IMR-90 (cell line): Measurements from ENCODE around the gene CALN1. TPM values are rescaled to one million over a fixed set of nuclear protein-coding genes. Genes with fewer than 3 reads are reported as not detected.

ENCODE experiments used
- ATAC-seq: fragments of 200-7000 bp; cut with Tn5 transposase; 2 replicates; pipeline ENCODE4 v1.9.1; 2020; ENCODE audit warnings: low read depth, mild to moderate bottlenecking, moderate library complexity
- BruUV-seq: library from RNA; stranded (reverse); fragments of 400-500 nt; replicated peaks from 2 replicates; lab custom pipeline; 2021; lab: Mats Ljungman, UMichigan
- CTCF ChIA-PET: fragments of 300-600 bp; formaldehyde crosslinking; extraction: SDS; loops from one replicate; lab custom pipeline; 2021; ENCODE audit warnings: antibody characterized with exemption; lab: Yijun Ruan, JAX
- POLR2A ChIA-PET: fragments of 300-600 bp; sonication (Branson Sonifier 250); formaldehyde crosslinking; loops from one replicate; lab custom pipeline; 2022; ENCODE audit warnings: antibody characterized with exemption; ENCODE audit not compliant: unreplicated experiment; lab: Charles Lee
- DNase-seq: peaks from one replicate; pipeline ENCODE4 v3.0.0; 2013
- H2AFZ ChIP-seq: replicated peaks from 2 replicates; pipeline ENCODE3; 2013; ENCODE audit warnings: low read length, mild to moderate bottlenecking; ENCODE audit not compliant: poor library complexity
- H2AK5ac ChIP-seq: 2 replicates; pipeline ENCODE4 v1.6.1; 2013; ENCODE audit warnings: low read depth, low read length, inconsistent platforms
- H2AK9ac ChIP-seq: replicated peaks from 2 replicates; pipeline ENCODE3; 2013; ENCODE audit warnings: mild to moderate bottlenecking, low read depth, low read length, moderate library complexity; ENCODE audit not compliant: poor library complexity
- H2BK120ac ChIP-seq: 2 replicates; pipeline ENCODE4 v1.6.1; 2013; ENCODE audit warnings: low read depth, low read length, inconsistent platforms
- H2BK15ac ChIP-seq: 3 replicates; pipeline ENCODE4 v1.6.1; 2013; ENCODE audit warnings: low read depth, low read length, inconsistent platforms
- H2BK20ac ChIP-seq: 2 replicates; pipeline ENCODE4 v1.6.1; 2013; ENCODE audit warnings: low read depth, mild to moderate bottlenecking, inconsistent platforms, low read length, moderate library complexity
- H2BK5ac ChIP-seq: 2 replicates; pipeline ENCODE4 v1.6.1; 2013; ENCODE audit warnings: mild to moderate bottlenecking, low read depth, low read length, inconsistent platforms; ENCODE audit not compliant: poor library complexity, severe bottlenecking
- H3K14ac ChIP-seq: replicated peaks from 2 replicates; pipeline ENCODE4 v1.6.1; 2013; ENCODE audit warnings: low read depth, low read length, inconsistent platforms
- H3K18ac ChIP-seq: 2 replicates; pipeline ENCODE4 v1.6.1; 2013; ENCODE audit warnings: low read depth, low read length, control low read depth
- H3K23ac ChIP-seq: 2 replicates; pipeline ENCODE4 v1.6.1; 2013; ENCODE audit warnings: low read depth, low read length, inconsistent platforms
- H3K27ac ChIP-seq: 2 replicates; pipeline ENCODE4 v1.5.1; 2013; ENCODE audit warnings: mild to moderate bottlenecking, control low read depth, low read length; ENCODE audit not compliant: insufficient read depth
- H3K27me3 ChIP-seq: 2 replicates; pipeline ENCODE4 v1.6.1; 2013; ENCODE audit warnings: low read length; ENCODE audit not compliant: control insufficient read depth, insufficient read depth
- H3K36me3 ChIP-seq: 2 replicates; pipeline ENCODE4 v1.6.1; 2013; ENCODE audit warnings: low read length, mixed read lengths; ENCODE audit not compliant: control insufficient read depth, insufficient read depth
- H3K4ac ChIP-seq: 2 replicates; pipeline ENCODE4 v1.6.1; 2013; ENCODE audit warnings: low read depth, low read length, inconsistent platforms
- H3K4me1 ChIP-seq: 2 replicates; pipeline ENCODE4 v1.6.1; 2013; ENCODE audit warnings: low read length, mixed read lengths; ENCODE audit not compliant: control insufficient read depth, insufficient read depth
- H3K4me2 ChIP-seq: 2 replicates; pipeline ENCODE4 v1.6.1; 2013; ENCODE audit warnings: low read depth, mild to moderate bottlenecking, control low read depth, low read length, moderate library complexity
- H3K4me3 ChIP-seq: 2 replicates; pipeline ENCODE4 v1.5.1; 2013; ENCODE audit warnings: low read depth, mild to moderate bottlenecking, control low read depth, low read length, moderate library complexity; ENCODE audit not compliant: insufficient read depth
- H3K56ac ChIP-seq: 2 replicates; pipeline ENCODE4 v1.6.1; 2013; ENCODE audit warnings: low read length, inconsistent platforms; ENCODE audit not compliant: insufficient read depth; ENCODE audit errors: extremely low read depth
- H3K79me1 ChIP-seq, 2 experiments: 2 replicates each; pipeline ENCODE4 v1.6.1; 2013; ENCODE audit warnings: low read length in 2 of 2, inconsistent platforms in 1 of 2, low read depth in 1 of 2
- H3K9ac ChIP-seq: 2 replicates; pipeline ENCODE4 v1.6.1; 2013; ENCODE audit warnings: low read depth, low read length, control low read depth
- H3K9me1 ChIP-seq: 2 replicates; pipeline ENCODE4 v1.6.1; 2013; ENCODE audit warnings: low read length, inconsistent platforms; ENCODE audit not compliant: insufficient read depth
- H3K9me3 ChIP-seq: 2 replicates; pipeline ENCODE4 v1.6.1; 2013; ENCODE audit warnings: low read length; ENCODE audit not compliant: control insufficient read depth, insufficient read depth
- H4K20me1 ChIP-seq: 2 replicates; pipeline ENCODE4 v1.6.1; 2013; ENCODE audit warnings: low read length, inconsistent platforms; ENCODE audit not compliant: insufficient read depth
- H4K5ac ChIP-seq: 2 replicates; pipeline ENCODE4 v1.6.1; 2013; ENCODE audit warnings: mild to moderate bottlenecking, low read depth, low read length, control low read depth
- H4K8ac ChIP-seq, 2 experiments: 2 replicates each; pipeline ENCODE4 v1.6.1; 2013; ENCODE audit warnings: low read depth in 2 of 2, low read length in 2 of 2, control low read depth in 1 of 2, inconsistent platforms in 1 of 2
- H4K91ac ChIP-seq: 2 replicates; pipeline ENCODE4 v1.6.1; 2013; ENCODE audit warnings: low read depth, low read length, inconsistent platforms; ENCODE audit not compliant: insufficient read depth
- BHLHE40 ChIP-seq: fragments of 150-350 bp; IDR thresholded peaks from 2 replicates; pipeline ENCODE4 v1.6.1; 2016; ENCODE audit warnings: mild to moderate bottlenecking, low read depth, low read length
- CEBPB ChIP-seq: IDR thresholded peaks from 2 replicates; pipeline ENCODE4 v1.6.1; 2012; ENCODE audit warnings: low read depth, low read length, improper control_type of control experiment
- CHD1 ChIP-seq: IDR thresholded peaks from 2 replicates; pipeline ENCODE4 v1.6.1; 2012; ENCODE audit warnings: low read depth, low read length, improper control_type of control experiment
- FOS ChIP-seq: fragments of 150-350 bp; IDR thresholded peaks from 2 replicates; pipeline ENCODE4 v1.6.1; 2016; ENCODE audit warnings: low read depth, low read length
- MAFK ChIP-seq: IDR thresholded peaks from 2 replicates; pipeline ENCODE4 v1.6.1; 2012; ENCODE audit warnings: low read depth, low read length, improper control_type of control experiment
- MAZ ChIP-seq: IDR thresholded peaks from 2 replicates; pipeline ENCODE4 v1.6.1; 2012; ENCODE audit warnings: low read depth, mild to moderate bottlenecking, low read length, improper control_type of control experiment, moderate library complexity, borderline replicate concordance
- MXI1 ChIP-seq: IDR thresholded peaks from 2 replicates; pipeline ENCODE4 v1.6.1; 2012; ENCODE audit warnings: low read depth, mild to moderate bottlenecking, low read length, moderate library complexity, borderline replicate concordance
- NFE2L2 ChIP-seq: fragments of 150-350 bp; IDR thresholded peaks from 2 replicates; pipeline ENCODE4 v1.6.1; 2016; ENCODE audit warnings: low read depth, mild to moderate bottlenecking, low read length
- POLR2A ChIP-seq: IDR thresholded peaks from 2 replicates; pipeline ENCODE4 v1.6.1; 2012; ENCODE audit warnings: mild to moderate bottlenecking, low read depth, low read length
- RAD21 ChIP-seq: IDR thresholded peaks from 2 replicates; pipeline ENCODE4 v1.6.1; 2012; ENCODE audit warnings: low read length, improper control_type of control experiment
- RCOR1 ChIP-seq: IDR thresholded peaks from 2 replicates; pipeline ENCODE4 v1.6.1; 2012; ENCODE audit warnings: mild to moderate bottlenecking, low read length, improper control_type of control experiment; ENCODE audit not compliant: insufficient replicate concordance
- RFX5 ChIP-seq: IDR thresholded peaks from 2 replicates; pipeline ENCODE4 v1.8.0; 2012; ENCODE audit warnings: low read depth, mild to moderate bottlenecking, low read length, moderate library complexity
- SMC3 ChIP-seq: fragments of 150-350 bp; IDR thresholded peaks from 2 replicates; pipeline ENCODE4 v1.6.1; 2016; ENCODE audit warnings: low read depth, mild to moderate bottlenecking, antibody characterized with exemption, low read length, moderate library complexity
- WGBS, 2 experiments: methylation state at CpG; one replicate each; pipeline versions ENCODE4 v1.1.5 to v1.1.7; 2013; ENCODE audit warnings: missing lambda C conversion rate in 2 of 2; ENCODE audit not compliant: insufficient read length in 1 of 2; ENCODE audit errors: extremely low coverage in 2 of 2; 5-methylcytosine and 5-hydroxymethylcytosine counted together
- dilution Hi-C: fragments of 300-500 bp; cut with HindIII; formaldehyde crosslinking; loops from one replicate; pipeline ENCODE4 v1.14.3; 2018; ENCODE audit warnings: low sequenced_read_pairs; ENCODE audit not compliant: unreplicated experiment
- in situ Hi-C: fragments of 300-500 bp; cut with MboI; formaldehyde crosslinking; loops from 3 replicates; pipeline ENCODE4 v1.14.3; 2019; ENCODE audit warnings: low sequenced_read_pairs, inconsistent platforms, mixed read lengths
- intact Hi-C: fragments of 100-400 bp; cut with micrococcal nuclease; formaldehyde crosslinking; loops from 2 replicates; pipeline ENCODE4 v1.10.0; 2022
- polyA plus RNA-seq, 3 experiments: library from polyadenylated mRNA; depleted of rRNA; stranded (reverse); fragments of >200 nt; gene quantifications; 2 replicates each; pipeline ENCODE4 v1.2.3, GENCODE V29; 2012; ENCODE audit warnings: low replicate concordance in 1 of 3
- total RNA-seq: library from RNA; depleted of rRNA; stranded (reverse); fragments of >200 nt; gene quantifications from 2 replicates; pipeline ENCODE4 v1.2.3, GENCODE V29; 2012
- TF ChIP-seq, protein P1 (sequence below): conservative IDR thresholded peaks from 2 replicates; pipeline ENCODE4 v1.5.1; 2012; ENCODE audit warnings: mild to moderate bottlenecking, low read depth, low read length, improper control_type of control experiment
- TF ChIP-seq, protein P2 (sequence below): fragments of 150-350 bp; IDR thresholded peaks from 2 replicates; pipeline ENCODE4 v1.6.1; 2016; ENCODE audit warnings: low read depth, mild to moderate bottlenecking, low read length, moderate library complexity, borderline replicate concordance
- TF ChIP-seq, protein P3 (sequence below): fragments of 150-350 bp; IDR thresholded peaks from 2 replicates; pipeline ENCODE4 v1.6.1; 2017; ENCODE audit warnings: mild to moderate bottlenecking, antibody characterized with exemption, low read length, low read depth

CALN1 gene
- total and polyA plus RNA-seq, 2 of the 4 experiments (the other 2 are of a cell fraction), result not detected

DNA sequence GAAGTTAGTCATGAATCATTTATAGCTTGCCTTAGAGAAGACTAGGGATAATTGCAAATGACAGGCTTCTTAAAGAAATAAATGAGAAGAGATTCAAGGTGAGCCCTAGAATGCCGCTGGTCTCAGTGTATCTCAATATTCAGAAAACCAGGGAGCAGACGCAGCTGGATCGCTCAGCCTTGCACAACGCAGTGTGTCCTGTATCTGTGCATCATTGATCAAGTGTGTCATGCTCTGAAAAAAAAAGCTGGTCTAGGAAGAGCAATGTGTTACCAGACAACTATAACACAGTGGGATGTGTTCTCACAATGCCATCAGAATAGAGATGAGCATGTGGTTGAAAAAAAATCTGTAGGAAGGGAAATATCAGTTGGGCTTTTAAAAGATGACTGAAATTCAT is 230.1 kb downstream of the CALN1 start:
- Histone ChIP-seq H2AK9ac (no peak overlapping the region), H3K9ac (no peak overlapping the region), H2AK5ac (no peak overlapping the region), H3K18ac (no peak overlapping the region), H3K4me3 (no peak overlapping the region), H4K91ac (no peak overlapping the region), H3K79me1 (no peaks in the 10 kb centered on the region), H3K56ac (no peak overlapping the region), H2AFZ (no peak overlapping the region), H3K14ac (no peak overlapping the region), H4K5ac (no peak overlapping the region), H2BK5ac (no peak overlapping the region), H3K9me1 (no peaks in the 10 kb centered on the region), H3K4me2 (no peak overlapping the region), H3K27me3 (no peaks in the 10 kb centered on the region), H3K4ac (no peak overlapping the region), H2BK120ac (no peak overlapping the region), H2BK20ac (no peak overlapping the region), H3K27ac (no peak overlapping the region), H4K8ac (no peak overlapping the region), H3K9me3 (peaks cover 11% of the 10 kb centered on the region), H2BK15ac (no peak overlapping the region), H3K23ac (no peak overlapping the region), H3K4me1 (no peaks in the 10 kb centered on the region), H4K20me1 (no peaks in the 10 kb centered on the region), H3K36me3 (no peaks in the 10 kb centered on the region)
- DNase-seq (no peak), ATAC-seq (no peak)
- no CpG with 5 or more reads among the region's 4 CpGs for WGBS, 2 experiments
- no peak for TF ChIP-seq NFE2L2
- no peak for TF ChIP-seq SMC3
- TF ChIP-seq RFX5, result no peak
- TF ChIP-seq RCOR1, result no peak
- TF ChIP-seq, protein P1, sequence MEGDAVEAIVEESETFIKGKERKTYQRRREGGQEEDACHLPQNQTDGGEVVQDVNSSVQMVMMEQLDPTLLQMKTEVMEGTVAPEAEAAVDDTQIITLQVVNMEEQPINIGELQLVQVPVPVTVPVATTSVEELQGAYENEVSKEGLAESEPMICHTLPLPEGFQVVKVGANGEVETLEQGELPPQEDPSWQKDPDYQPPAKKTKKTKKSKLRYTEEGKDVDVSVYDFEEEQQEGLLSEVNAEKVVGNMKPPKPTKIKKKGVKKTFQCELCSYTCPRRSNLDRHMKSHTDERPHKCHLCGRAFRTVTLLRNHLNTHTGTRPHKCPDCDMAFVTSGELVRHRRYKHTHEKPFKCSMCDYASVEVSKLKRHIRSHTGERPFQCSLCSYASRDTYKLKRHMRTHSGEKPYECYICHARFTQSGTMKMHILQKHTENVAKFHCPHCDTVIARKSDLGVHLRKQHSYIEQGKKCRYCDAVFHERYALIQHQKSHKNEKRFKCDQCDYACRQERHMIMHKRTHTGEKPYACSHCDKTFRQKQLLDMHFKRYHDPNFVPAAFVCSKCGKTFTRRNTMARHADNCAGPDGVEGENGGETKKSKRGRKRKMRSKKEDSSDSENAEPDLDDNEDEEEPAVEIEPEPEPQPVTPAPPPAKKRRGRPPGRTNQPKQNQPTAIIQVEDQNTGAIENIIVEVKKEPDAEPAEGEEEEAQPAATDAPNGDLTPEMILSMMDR, result no peak
- no peak for TF ChIP-seq BHLHE40
- TF ChIP-seq, protein P2, sequence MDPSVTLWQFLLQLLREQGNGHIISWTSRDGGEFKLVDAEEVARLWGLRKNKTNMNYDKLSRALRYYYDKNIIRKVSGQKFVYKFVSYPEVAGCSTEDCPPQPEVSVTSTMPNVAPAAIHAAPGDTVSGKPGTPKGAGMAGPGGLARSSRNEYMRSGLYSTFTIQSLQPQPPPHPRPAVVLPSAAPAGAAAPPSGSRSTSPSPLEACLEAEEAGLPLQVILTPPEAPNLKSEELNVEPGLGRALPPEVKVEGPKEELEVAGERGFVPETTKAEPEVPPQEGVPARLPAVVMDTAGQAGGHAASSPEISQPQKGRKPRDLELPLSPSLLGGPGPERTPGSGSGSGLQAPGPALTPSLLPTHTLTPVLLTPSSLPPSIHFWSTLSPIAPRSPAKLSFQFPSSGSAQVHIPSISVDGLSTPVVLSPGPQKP, result no peak
- no peak for TF ChIP-seq MXI1
- no peak for TF ChIP-seq CEBPB
- TF ChIP-seq, protein P3, sequence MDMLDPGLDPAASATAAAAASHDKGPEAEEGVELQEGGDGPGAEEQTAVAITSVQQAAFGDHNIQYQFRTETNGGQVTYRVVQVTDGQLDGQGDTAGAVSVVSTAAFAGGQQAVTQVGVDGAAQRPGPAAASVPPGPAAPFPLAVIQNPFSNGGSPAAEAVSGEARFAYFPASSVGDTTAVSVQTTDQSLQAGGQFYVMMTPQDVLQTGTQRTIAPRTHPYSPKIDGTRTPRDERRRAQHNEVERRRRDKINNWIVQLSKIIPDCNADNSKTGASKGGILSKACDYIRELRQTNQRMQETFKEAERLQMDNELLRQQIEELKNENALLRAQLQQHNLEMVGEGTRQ, result no peak
- TF ChIP-seq CHD1, result no peak
- TF ChIP-seq FOS, result no peak
- no peak for TF ChIP-seq POLR2A
- no peak for TF ChIP-seq MAZ
- TF ChIP-seq RAD21, result no peak
- no peak for TF ChIP-seq MAFK
- ChIA-PET POLR2A (no interaction called here), CTCF (no interaction called here)
- in situ Hi-C loops, result no loop called here
- dilution Hi-C loops, result no loop called here
- BruUV-seq, result no TSS peak
- intact Hi-C loops, result no loop called here
